NB4 (cell line): ENCODE results near the gene GNAT1.

Source experiments
- CTCF ChIP-seq: IDR thresholded peaks from one replicate; pipeline ENCODE4 v1.5.1; 2012; ENCODE audit warnings: low read depth, low read length
- MYC ChIP-seq: IDR thresholded peaks from 2 replicates; pipeline ENCODE4 v1.6.1; 2011; ENCODE audit warnings: low read depth, low read length
- POLR2A ChIP-seq: IDR thresholded peaks from 2 replicates; pipeline ENCODE4 v1.6.1; 2011; ENCODE audit warnings: mild to moderate bottlenecking; ENCODE audit not compliant: insufficient read length; ENCODE audit errors: extremely low read depth

GRCh38 chr3:50167069-50167840 lies 24.2 kb upstream of the GNAT1 start:
- TF ChIP-seq CTCF, result no peak
- no peak for TF ChIP-seq POLR2A
- TF ChIP-seq MYC, result no peak
